Fibroblast of the aortic adventitia (primary cell): ENCODE data around the gene DSCAML1. TPM values are rescaled to one million over a fixed set of nuclear protein-coding genes. Genes with fewer than 3 reads are reported as not detected.
"Not testable (repeated sequence)": the region's sequence is repeated elsewhere in the genome, so short reads cannot be mapped to it uniquely, and the experiment has no call there.

Experiments
- DNase-seq: peaks from one replicate; pipeline ENCODE4 v3.0.0-alpha.2; 2010; ENCODE audit warnings: low read depth
- H3K4me3 ChIP-seq: 2 replicates; pipeline ENCODE4 v1.5.1; 2011; ENCODE audit warnings: low read depth, mild to moderate bottlenecking, control low read depth, low read length, moderate library complexity
- CTCF ChIP-seq: IDR thresholded peaks from 2 replicates; pipeline ENCODE4 v1.5.1; 2011; ENCODE audit warnings: mild to moderate bottlenecking, low read length, control low read depth, inconsistent platforms; ENCODE audit not compliant: insufficient read depth
- total RNA-seq: library from RNA; depleted of rRNA; stranded (reverse); fragments of >200 nt; gene quantifications from 2 replicates; pipeline ENCODE4 v1.2.3, GENCODE V29; 2012; ENCODE audit warnings: low replicate concordance

Gene DSCAML1
- total RNA-seq, 1 donor: not detected

DNA sequence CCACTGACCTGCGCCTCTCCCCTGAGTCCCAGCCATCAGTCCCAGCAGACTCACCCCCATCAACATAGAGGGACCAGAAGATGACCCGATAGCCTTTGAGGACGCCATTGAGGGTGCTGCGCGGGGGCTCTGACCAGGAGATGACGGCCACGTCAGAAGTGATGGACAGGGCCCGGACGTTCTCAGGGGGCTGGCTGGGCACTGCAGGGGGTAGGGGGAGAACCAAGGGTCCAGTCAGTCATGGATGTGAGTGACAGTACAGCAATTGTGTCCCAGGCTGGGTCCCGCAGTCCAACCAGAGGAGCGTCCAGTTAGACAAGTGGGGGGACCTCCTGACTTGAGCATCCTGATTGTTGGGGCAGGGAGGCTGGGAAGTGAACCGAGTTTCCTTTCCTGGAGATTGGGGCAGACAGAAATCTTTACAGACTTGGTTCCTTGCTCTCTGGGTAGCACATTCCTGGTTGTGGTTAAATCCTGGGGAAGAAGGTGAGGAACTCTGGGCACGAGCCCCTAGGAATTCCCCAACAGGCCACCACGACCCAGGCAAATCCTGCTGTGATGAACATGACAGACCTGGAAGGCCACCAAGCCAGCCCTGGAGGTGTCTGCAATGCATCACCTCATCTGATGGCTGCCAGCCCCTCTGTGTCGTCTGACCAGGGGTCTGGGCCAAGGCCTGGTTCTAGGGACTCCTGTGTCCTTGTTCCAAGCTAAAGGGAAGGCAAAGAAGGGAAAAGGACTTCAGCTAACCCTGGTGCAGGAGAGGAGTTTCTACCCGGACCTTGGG lies 335.4 kb downstream of the DSCAML1 start:
- no peak for DNase-seq
- TF ChIP-seq CTCF: no peak
- no peak overlapping the region for H3K4me3 ChIP-seq

DNA sequence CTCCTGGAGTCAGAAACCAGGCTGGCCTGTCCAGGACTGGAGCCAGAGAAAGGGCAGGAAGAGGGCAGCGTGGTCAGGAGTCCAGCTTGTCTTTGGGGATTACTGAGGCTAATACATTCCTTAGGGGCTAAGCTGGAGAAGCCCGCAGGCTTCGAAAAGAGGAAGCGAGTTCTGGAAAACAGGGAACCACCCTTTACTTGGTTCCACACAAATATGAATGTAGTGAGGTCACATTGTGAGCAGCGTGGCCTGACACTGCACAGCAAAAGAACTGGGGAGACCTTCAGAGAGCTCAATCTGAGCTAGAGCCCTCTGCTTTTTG lies 337.1 kb downstream of the DSCAML1 start:
- DNase-seq: no peak
- TF ChIP-seq CTCF: no peak
- H3K4me3 ChIP-seq: no peak overlapping the region

GRCh38 chr11:117459123-117459978 lies 337.7 kb downstream of the DSCAML1 start:
- TF ChIP-seq CTCF: no peak
- no peak for DNase-seq

GRCh38 chr11:117458275-117459122 lies 338.5 kb downstream of the DSCAML1 start:
- no peak overlapping the region for H3K4me3 ChIP-seq
- no peak for TF ChIP-seq CTCF
- no peak for DNase-seq

More at GRCh38 chr11:117459123-117459978, 337.7 kb downstream of the DSCAML1 start:
- H3K4me3 ChIP-seq: no peak overlapping the region

- TF ChIP-seq CTCF: no peak
- no peak overlapping the region for H3K4me3 ChIP-seq
Observed at GRCh38 chr11:117457835-117458234, 339.2 kb downstream of the DSCAML1 start.

DNA sequence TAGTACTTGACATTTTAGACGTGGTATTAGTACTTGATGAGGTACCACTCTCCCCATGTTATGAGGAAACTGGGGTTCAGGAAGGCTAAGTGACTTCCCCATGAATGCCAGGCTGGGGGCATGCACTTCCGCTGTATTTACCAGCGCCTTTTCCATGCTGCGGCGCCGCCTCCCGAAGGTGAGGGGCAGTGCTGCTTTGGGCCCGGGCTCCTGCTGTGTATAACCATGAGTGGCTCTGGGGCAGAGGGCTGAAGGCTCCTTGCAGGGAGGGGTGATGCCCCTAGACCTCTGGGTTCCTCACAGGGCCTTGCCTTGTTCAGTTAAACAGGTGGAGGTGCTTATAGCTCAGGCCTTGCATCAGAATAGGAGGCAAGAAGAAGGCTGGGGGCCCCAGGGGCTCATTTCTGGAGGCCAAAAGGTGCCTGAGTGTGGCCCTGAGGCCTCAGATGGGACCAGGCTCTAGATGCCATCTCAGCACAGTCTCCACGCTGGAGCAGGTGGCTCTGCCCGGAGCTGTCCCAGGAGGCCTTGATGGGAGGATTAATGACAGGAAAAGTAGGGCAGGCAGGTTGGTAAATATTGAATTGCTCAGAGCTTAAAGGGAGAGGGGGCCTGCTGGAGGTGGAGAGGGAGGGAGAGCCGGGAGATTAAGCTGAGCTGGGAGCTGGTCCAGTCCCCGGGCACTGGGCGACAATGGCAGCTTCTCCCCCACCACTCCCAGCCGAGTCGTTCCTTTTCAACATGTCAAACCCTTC lies 339.8 kb downstream of the DSCAML1 start:
- no peak for DNase-seq
- no peak for TF ChIP-seq CTCF
- H3K4me3 ChIP-seq: no peak overlapping the region

More at GRCh38 chr11:117457835-117458234, 339.2 kb downstream of the DSCAML1 start:
- DNase-seq: no peak

DNA sequence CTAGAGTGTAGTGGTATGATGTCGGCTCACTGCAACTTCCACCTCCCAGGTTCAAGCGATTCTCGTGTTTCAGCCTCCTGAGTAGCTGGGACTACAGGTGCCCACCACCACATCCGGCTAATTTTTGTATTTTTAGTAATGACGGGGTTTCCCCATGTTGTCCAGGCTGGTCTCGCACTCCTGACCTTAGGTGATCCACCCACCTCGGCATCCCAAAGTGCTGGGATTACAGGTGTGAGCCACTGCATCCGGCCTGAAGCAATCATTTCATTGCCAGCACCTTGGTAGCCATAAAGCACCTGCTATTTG lies 340.3 kb downstream of the DSCAML1 start:
- H3K4me3 ChIP-seq, DNase-seq: not testable (repeated sequence)
